Activated T-helper 9 cell treated with anti-CD3 and anti-CD28 coated beads, Interleukin-2, amount 50 U/mL, for 16 hours (primary cell): ENCODE data around the gene CFAP97.
"Not testable (repeated sequence)": the region's sequence is repeated elsewhere in the genome, so short reads cannot be mapped to it uniquely, and the experiment has no call there.

Experiments used
- DNase-seq: peaks from one replicate; pipeline ENCODE4 v3.0.0-alpha.2; 2020; ENCODE audit warnings: low read depth

CFAP97 gene

DNA sequence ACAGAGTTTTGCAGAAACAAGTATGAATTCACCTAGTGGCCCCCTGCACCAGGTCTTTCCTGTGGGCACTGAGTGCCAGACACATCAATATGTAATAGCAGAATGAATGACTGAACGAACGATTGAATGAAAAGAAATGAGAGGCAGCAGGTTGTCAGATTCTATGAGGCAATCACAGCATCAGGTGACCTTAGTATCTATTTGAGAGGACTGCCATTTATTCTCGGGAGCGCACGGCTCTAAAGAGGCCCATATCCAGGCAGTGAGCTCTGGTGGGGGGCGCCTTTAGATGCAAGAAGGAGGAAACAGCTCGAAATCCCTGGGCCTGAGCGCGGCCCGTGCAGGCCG lies 61.3 kb downstream of the CFAP97 start:
- DNase-seq: no peak

- DNase-seq: no peak
Observed at GRCh38 chr4:185141777-185142176, 62.0 kb downstream of the CFAP97 start.

DNA sequence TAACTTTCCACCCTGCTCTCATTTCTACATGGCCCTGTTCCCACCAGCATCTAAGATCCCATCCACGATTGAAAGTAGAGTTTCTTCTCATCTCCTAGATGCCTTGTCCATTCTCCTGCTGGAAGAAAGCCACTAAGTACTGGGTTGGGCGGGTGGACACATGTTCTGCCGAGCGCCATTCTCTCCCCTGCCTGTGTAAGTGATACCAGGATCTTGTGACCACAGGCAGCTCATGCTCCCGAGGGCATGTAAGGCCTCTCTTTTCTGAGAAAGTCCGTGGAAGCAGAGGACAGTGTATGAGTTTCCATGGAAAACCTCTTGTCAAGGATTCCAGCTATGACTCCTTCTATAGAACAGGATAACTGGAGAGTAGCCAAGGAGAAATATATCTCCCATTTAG lies 64.1 kb downstream of the CFAP97 start:
- no peak for DNase-seq

- no peak for DNase-seq
Observed at GRCh38 chr4:185138161-185138560, 65.6 kb downstream of the CFAP97 start.

DNA sequence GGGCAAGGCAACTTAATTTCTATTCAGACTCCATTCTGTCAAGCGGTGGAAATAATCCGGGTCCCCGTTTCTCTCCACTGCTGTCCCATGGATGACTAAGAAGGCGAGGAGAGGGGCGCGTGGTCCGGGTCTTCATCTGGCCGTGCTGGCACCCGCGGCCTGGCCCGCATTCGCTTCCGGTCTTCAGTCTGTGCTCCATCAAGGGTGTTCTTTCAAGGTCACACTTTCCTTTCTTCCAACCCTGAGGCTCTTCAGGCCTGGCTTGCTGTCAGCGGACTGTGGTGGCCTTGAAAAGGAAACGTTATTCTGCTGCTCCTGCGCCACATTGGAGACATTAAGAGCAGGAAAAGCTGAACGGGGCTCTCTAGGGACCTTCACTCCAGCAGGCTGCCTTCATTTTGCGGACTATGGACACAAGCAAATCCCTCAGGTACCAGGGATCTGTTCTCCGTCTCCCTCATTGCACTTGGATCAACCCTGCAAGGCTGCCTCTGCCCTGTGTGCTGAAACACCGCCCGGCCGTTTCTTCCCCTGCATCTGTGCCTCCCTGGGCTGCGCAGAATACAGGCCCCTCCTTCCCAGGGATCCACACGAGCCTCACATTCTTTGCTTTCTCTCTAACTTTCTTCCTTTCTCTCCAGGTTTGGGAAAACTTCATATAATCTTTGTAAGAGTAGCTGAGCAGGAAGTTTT lies 66.4 kb downstream of the CFAP97 start:
- no peak for DNase-seq

DNA sequence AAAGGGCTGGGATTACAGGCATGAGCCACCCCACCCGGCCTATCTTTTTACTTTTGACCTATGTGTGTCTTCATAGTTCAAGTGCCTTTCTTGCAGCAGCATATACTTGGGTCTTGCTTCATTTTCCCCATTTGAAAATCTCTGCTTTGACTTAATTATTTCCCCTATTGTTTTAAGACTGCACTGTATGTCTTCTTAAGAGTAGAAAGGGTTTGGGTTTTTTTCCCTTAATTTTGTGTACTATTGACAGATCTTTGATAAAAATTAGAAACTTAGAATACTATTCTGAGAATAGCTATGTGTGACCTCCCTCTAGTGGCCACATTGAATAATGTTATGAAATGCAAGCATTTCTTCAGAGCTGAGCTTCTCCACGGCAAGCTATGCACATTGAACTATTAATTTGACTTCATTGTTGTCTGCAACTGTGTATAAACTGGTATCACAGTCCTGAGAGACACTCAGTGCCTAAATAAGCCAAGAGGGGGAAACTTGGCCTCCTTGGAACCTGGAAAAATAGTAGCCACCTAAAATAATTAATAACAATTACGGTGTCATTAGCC lies 69.4 kb downstream of the CFAP97 start:
- no peak for DNase-seq

- DNase-seq: no peak
Observed at GRCh38 chr4:185128272-185129119, 75.3 kb downstream of the CFAP97 start.

DNA sequence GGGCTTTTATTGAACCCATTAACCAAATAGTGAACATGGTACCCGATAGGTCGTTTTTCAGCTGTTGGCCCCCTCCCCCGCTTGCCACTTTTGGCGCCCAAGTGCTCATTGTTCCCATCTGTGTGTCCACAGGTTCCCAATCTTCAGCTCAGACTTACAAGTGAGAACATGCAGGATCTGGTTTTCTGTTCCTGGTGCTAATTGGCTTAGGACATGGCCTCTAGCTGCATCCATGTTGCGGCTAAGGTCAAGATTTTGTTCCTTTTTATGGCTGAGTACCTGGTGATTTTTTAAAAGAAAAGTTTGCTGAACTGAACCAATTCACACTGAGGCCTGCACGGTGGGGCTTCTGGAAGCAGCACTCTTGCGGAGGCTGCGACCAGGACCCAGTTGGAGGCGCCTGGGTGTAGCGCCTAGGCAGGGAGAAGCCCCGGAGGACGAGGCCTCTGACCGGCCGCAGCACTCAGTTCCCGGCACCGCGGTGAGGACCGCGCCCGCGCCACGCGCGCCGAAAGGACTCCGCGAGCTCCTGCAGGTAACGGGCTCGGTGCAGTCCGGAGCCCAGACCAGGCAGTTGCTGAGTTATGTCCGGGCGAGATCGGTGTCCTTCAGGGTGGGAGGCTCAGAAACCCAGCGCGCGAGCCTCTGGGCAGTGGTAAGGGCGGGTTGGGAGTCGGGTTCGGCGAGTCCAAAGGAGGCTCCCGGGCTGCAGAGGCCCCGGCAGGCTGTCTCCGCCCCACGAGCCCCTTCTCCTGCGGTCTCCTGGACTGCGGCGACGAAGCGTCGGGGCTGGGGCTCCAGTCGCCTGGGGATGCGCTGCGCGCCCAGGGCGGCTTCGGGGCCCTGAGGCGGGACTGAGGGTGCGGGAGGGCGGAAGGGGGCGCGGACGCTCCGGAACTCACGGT lies 76.5 kb downstream of the CFAP97 start:
- no peak for DNase-seq

GRCh38 chr4:185124006-185124405 lies 79.8 kb downstream of the CFAP97 start:
- no peak for DNase-seq

- DNase-seq: no peak
Observed at GRCh38 chr4:185122681-185123345, 81.0 kb downstream of the CFAP97 start.

DNA sequence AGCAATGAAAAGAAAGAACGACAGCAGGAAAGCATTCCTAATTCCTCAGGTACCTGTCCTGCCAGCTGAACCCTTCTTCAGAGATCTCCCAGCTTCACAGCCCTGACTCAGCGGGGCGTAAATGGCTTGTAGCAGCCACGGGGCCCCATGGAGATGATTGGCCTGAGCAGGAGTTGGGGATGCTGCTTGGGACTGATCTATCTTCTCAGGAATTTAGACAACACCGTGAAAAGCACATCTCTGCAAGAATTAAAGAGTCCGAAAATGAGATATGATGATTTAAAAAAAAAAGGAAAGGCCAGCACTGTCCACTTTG lies 83.2 kb downstream of the CFAP97 start:
- no peak for DNase-seq

GRCh38 chr4:185119927-185120630 lies 83.7 kb downstream of the CFAP97 start:
- DNase-seq: no peak

- not testable (repeated sequence) for DNase-seq
Observed at GRCh38 chr4:185119467-185119866, 84.3 kb downstream of the CFAP97 start.

DNA sequence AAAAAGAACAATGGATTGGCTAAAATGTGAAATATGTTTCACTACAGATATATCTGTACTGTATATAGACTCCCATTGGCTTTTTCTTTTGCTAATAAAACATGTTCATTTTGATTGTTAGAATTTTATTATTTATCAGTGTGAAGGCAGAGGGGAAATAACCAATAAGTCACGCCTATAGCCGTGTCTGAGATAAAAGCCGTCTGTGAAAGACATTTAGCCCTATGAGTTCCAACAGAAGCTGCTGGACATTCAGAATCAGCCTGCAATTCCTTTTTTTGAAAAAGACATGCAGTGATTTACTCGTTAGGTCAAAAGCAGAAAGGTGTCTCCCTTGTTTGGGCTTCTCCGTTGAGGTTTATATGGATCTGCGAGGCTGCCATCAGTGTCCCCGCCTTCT lies 84.9 kb downstream of the CFAP97 start:
- DNase-seq: no peak

DNA sequence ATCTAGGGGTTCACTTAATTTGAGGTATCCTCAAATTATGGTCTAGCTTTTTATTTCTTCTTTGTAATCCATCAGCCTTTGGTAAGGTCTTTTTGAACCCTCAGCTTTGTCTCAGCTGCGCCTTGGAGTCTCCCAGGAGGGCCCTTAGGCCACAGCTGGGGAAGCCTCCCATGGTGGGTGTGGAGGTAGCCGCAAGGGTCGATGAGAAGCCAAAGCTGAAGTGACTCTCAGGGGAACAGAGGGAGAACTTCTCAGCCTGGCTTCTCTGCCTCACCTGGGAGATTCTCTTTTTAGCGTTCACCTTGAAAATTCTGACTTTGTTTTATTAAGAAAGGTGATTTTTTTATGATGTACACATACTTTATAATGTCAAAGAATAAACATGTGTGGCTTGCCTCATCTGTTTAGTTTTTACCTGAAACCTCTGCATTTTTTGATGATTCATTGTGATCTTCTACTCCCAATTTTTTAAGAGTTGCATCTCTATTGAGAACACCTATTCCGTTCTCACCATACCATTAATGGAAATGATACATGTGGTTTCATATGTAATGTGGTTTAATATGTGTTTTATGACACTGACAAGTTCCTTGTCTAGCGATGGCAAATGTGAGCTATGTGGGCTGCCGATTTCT lies 86.4 kb downstream of the CFAP97 start:
- DNase-seq: no peak

- DNase-seq: no peak
Observed at GRCh38 chr4:185115827-185116232, 88.0 kb downstream of the CFAP97 start.

DNA sequence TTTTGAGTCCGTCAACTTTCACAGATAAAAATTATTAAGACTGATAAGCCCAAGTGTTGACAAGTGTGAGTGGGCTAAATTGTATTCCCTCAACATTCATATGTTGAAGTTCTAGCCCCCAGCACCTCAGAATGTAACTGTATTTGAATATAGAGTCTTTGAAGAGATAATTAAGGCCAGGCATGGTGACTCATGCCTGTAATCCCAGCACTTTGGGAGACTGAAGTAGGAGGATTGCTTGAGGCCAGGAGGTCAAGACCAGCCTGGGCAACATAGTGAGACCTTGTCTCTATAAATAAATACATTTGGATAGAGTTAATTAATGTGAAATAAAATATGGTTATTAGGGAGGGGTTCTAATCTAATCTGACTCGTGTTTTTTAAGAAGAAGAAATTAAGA lies 90.5 kb downstream of the CFAP97 start:
- DNase-seq: no peak

DNA sequence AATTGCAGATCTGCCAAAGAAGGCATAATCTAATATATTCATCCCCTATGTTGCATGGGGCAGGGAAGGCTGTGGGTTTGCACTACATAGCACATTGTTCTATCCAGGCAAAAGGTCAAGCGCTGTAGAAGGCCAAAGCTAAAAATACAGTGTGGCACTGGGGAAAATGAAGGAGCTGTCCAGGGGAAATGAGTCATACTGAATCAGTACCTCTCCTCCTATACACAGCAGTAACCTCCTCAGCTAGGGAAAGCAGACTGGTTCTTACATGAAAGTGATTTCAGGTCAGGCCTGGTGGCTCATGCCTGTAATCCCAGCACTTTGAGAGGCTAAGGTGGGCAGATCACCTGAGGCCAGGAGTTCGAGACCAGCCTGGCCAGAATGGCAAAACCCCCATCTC lies 91.7 kb downstream of the CFAP97 start:
- DNase-seq: no peak

DNA sequence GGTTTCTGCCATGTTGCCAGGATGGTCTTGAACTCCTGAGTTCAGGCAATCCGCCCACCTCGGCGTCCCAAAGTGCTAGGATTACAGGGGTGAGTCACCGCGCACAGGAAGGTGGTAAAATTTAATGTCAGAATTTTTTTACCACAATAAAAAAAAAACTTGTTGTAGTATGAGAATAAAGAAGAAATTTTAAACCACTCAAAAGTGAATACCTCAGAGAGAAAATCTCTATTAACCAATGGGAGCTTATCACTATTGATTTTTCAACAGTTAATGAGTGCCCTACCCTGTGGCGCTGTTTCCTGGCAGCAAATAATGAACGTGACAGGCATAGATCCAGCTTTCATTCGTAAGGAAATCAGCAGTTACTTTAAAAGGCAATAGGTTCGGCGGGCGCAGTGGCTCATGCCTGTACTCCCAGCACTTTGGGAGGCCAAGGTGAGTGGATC lies 93.4 kb downstream of the CFAP97 start:
- DNase-seq: no peak

DNA sequence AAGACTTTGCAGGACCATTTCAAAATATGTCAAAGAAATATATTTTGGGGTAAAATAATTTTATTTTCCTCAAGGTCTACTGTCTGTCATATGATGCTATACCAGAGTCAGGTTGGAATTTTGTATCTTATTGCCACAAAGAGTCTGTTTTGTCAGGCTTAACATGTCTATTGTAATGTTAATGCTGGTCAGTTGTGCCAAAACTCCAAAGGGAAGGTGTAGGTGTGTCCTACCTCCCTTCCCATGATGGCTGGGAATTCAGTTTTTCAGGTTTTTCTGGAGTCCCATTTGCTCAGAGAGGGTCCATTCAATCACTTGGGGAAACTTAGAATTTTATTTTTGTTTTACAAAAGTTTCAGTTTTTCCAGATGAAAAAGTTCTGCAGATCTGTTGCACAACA lies 94.1 kb downstream of the CFAP97 start:
- no peak for DNase-seq
